ENCODE data around the gene IFNA10. TPM values are rescaled to one million over a fixed set of nuclear protein-coding genes. Genes with fewer than 3 reads are reported as not detected.
"Not testable (repeated sequence)": the region's sequence is repeated elsewhere in the genome, so short reads cannot be mapped to it uniquely, and the experiment has no call there.

IFNA10 gene
- total RNA-seq, 2 donors from 2014 or later, result not detected

GRCh38 chr9:21171351-21171750 is 35.6 kb downstream of the IFNA10 start:
- ATAC-seq (replicated peaks in 1 of 2), result no peak
- no peaks in the 10 kb centered on the region for H3K9me3 Mint-ChIP-seq
- H3K36me3 Mint-ChIP-seq (ENCODE audit: insufficient read depth in 2 of 2), result no peaks in the 10 kb centered on the region
- H3K4me3 Mint-ChIP-seq, result no peak overlapping the region
- no peak for DNase-seq
- no peak overlapping the region for H3K27ac Mint-ChIP-seq
- no peaks in the 10 kb centered on the region for H3K4me1 Mint-ChIP-seq (ENCODE audit: low read depth)
- H3K27me3 Mint-ChIP-seq (ENCODE audit: low read depth), result no peaks in the 10 kb centered on the region

- not testable (repeated sequence) for H3K4me1 Mint-ChIP-seq (ENCODE audit: low read depth); H3K36me3 Mint-ChIP-seq (ENCODE audit: insufficient read depth in 2 of 2); H3K27me3 Mint-ChIP-seq (ENCODE audit: low read depth); H3K4me3 Mint-ChIP-seq; DNase-seq; ATAC-seq (replicated peaks in 1 of 2); H3K9me3 Mint-ChIP-seq; H3K27ac Mint-ChIP-seq
These were observed 40.4 kb downstream of the IFNA10 start, which contains the start of gene IFNA21 for GRCh38 chr9:21166560-21166959. IFNA21 (minus strand) TSS chr9:21166660; CDS start chr9:21166612, 48 bp downstream.

GRCh38 chr9:21165516-21165915 is 41.4 kb downstream of the IFNA10 start:
- DNase-seq (no peak), ATAC-seq (replicated peaks in 1 of 2) (no peak)
- Mint-ChIP-seq H3K4me3 (no peak overlapping the region), H3K36me3 (ENCODE audit: insufficient read depth in 2 of 2) (no peaks in the 10 kb centered on the region), H3K27me3 (ENCODE audit: low read depth) (no peaks in the 10 kb centered on the region), H3K4me1 (ENCODE audit: low read depth) (peaks cover 8% of the 10 kb centered on the region), H3K9me3 (no peaks in the 10 kb centered on the region), H3K27ac (no peak overlapping the region)

- Mint-ChIP-seq H3K4me3 (peak overlapping the region in 1 of 2 donors; percentile 21), H3K27me3 (ENCODE audit: low read depth) (no peaks in the 10 kb centered on the region), H3K9me3 (peaks cover 0 to 2% of the 10 kb centered on the region in 2 donors), H3K36me3 (ENCODE audit: insufficient read depth in 2 of 2) (no peaks in the 10 kb centered on the region), H3K27ac (no peak overlapping the region), H3K4me1 (ENCODE audit: low read depth) (peaks cover 15% of the 10 kb centered on the region)
- ATAC-seq (replicated peaks in 1 of 2) (peak; percentile 49 to 53), DNase-seq (peak; percentile 15 to 20)
These were observed 46.8 kb downstream of the IFNA10 start for GRCh38 chr9:21160178-21160577.

Other genes starting within 250 kb of the IFNA10 start
- gene HACD4, start 175.5 kb downstream of the IFNA10 start, total RNA-seq, result 1 to 10 TPM; 1.8 to 3.3 TPM
- gene IFNB1, start 129.2 kb downstream of the IFNA10 start, total RNA-seq, result 1 to 10 TPM in 1 of 2 donors, under 1 TPM in 1; 0.58 to 1.6 TPM
- not detected for gene IFNW1, start 65.3 kb downstream of the IFNA10 start, total RNA-seq
- gene IFNA21, start 40.5 kb downstream of the IFNA10 start, total RNA-seq, result not detected
- gene IFNA4, start 19.6 kb downstream of the IFNA10 start, total RNA-seq, result not detected
- not detected for gene IFNA7, start 4.9 kb downstream of the IFNA10 start, total RNA-seq
- not detected for gene IFNA16, start 10.2 kb upstream of the IFNA10 start, total RNA-seq
- gene IFNA17, start 21.1 kb upstream of the IFNA10 start, total RNA-seq, result not detected
- not detected for gene IFNA14, start 32.9 kb upstream of the IFNA10 start, total RNA-seq
- not detected for gene IFNA5, start 98.2 kb upstream of the IFNA10 start, total RNA-seq
- 10 to 100 TPM; 15.9 to 16.9 TPM for gene KLHL9, start 128.3 kb upstream of the IFNA10 start, total RNA-seq
- not detected for gene IFNA6, start 143.7 kb upstream of the IFNA10 start, total RNA-seq
- gene IFNA13, start 160.9 kb upstream of the IFNA10 start, total RNA-seq, result not detected
- not detected for gene IFNA2, start 178.3 kb upstream of the IFNA10 start, total RNA-seq
- gene IFNA8, start 202.0 kb upstream of the IFNA10 start, total RNA-seq, result not detected
- gene IFNA1, start 233.3 kb upstream of the IFNA10 start, total RNA-seq, result not detected

Data from activated T-cell treated with anti-CD3 and anti-CD28 coated beads, Interleukin-2, amount 50 U/mL, for 72 hours (primary cell).